ENCODE results near the gene OSBPL2.

DNA sequence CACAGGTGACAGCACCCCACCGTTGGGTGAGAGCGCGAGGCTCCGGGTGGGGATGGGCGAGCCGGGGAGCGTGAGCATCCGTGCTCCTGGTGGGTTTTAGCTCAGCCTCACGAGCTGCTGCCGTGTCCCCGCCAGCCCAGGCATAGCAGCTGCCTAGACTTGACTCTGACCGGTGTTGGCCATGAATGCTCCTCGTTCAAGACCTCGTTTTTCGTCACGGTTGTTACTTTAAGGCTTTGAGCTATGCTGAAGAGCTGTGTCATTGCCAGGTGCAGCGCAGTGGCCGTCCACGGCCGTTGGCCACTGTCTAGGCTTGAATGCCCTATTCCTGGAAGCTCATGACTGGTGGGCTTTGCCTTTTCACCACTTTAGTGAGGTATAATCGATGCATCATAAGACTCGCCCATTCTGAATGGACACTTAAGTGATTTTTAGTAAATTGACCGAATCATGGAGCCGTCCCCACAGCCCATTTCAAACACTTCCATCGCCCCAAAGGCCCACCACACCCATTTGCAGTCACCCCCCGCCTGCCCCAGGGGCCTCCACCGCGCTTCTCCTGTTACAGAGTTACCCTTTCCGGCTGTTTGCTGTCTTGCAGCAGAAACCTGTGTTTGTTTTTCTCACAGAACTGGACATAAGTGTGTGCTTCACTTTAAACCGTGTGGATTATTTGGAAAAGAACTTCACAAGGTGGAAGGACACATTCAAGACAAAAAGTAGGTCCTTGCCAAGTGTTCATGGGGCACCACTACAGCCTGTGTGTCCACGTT is 43.0 kb downstream of the OSBPL2 start:
- TF ChIP-seq, protein P1, sequence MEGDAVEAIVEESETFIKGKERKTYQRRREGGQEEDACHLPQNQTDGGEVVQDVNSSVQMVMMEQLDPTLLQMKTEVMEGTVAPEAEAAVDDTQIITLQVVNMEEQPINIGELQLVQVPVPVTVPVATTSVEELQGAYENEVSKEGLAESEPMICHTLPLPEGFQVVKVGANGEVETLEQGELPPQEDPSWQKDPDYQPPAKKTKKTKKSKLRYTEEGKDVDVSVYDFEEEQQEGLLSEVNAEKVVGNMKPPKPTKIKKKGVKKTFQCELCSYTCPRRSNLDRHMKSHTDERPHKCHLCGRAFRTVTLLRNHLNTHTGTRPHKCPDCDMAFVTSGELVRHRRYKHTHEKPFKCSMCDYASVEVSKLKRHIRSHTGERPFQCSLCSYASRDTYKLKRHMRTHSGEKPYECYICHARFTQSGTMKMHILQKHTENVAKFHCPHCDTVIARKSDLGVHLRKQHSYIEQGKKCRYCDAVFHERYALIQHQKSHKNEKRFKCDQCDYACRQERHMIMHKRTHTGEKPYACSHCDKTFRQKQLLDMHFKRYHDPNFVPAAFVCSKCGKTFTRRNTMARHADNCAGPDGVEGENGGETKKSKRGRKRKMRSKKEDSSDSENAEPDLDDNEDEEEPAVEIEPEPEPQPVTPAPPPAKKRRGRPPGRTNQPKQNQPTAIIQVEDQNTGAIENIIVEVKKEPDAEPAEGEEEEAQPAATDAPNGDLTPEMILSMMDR (IDR thresholded peaks at IDR 0.05), result no peak
- TF ChIP-seq POLR2A (IDR thresholded peaks at IDR 0.05), result no peak
